BE2C (cell line): ENCODE measurements around the gene RAD52.

ENCODE experiments used
- DNase-seq: peaks from one replicate; pipeline ENCODE4 v3.0.0-alpha.2; 2020
- H3K27me3 ChIP-seq: fragments of 250-450 bp; sonication (Bioruptor Pico); 2 replicates; pipeline ENCODE4 v1.5.1; 2020; ENCODE audit warnings: mild to moderate bottlenecking
- H3K36me3 ChIP-seq: fragments of 250-450 bp; sonication (Bioruptor Pico); 2 replicates; pipeline ENCODE4 v1.5.1; 2020; ENCODE audit warnings: mild to moderate bottlenecking
- H3K4me1 ChIP-seq: fragments of 250-450 bp; sonication (Bioruptor Pico); 2 replicates; pipeline ENCODE4 v1.5.1; 2020
- H3K4me3 ChIP-seq: 2 replicates; pipeline ENCODE4 v1.5.1; 2011; ENCODE audit warnings: low read depth, low read length
- H3K9me3 ChIP-seq: fragments of 250-450 bp; sonication (Bioruptor Pico); 2 replicates; pipeline ENCODE4 v1.5.1; 2020
- TF ChIP-seq, protein P1 (sequence below): IDR thresholded peaks from 2 replicates; pipeline ENCODE4 v1.5.1; 2012; ENCODE audit warnings: mild to moderate bottlenecking, low read depth, low read length

Gene RAD52

DNA sequence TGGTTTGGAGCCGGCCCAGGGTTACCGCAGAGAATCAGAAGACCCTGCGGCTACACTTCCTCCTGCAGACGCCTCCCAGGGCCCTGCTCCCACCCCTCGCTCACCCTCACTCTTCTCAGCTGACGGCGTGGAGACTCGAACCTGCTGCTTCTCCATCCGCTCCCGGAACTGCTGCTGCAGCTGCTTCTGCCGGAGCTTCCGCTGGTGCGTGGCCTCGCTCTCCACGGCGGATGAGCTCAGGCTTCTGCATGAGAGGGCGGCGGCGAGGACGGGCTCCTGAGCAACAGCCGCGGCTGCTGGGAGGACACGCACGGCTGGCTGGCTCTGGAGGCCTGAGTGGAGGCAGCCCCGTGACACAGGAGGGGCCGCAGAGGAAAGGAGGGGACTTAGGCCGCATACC lies 33.3 kb downstream of the RAD52 start:
- no peaks in the 10 kb centered on the region for H3K27me3 ChIP-seq
- no peaks in the 10 kb centered on the region for H3K4me1 ChIP-seq
- TF ChIP-seq, protein P1, sequence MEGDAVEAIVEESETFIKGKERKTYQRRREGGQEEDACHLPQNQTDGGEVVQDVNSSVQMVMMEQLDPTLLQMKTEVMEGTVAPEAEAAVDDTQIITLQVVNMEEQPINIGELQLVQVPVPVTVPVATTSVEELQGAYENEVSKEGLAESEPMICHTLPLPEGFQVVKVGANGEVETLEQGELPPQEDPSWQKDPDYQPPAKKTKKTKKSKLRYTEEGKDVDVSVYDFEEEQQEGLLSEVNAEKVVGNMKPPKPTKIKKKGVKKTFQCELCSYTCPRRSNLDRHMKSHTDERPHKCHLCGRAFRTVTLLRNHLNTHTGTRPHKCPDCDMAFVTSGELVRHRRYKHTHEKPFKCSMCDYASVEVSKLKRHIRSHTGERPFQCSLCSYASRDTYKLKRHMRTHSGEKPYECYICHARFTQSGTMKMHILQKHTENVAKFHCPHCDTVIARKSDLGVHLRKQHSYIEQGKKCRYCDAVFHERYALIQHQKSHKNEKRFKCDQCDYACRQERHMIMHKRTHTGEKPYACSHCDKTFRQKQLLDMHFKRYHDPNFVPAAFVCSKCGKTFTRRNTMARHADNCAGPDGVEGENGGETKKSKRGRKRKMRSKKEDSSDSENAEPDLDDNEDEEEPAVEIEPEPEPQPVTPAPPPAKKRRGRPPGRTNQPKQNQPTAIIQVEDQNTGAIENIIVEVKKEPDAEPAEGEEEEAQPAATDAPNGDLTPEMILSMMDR = no peak
- H3K4me3 ChIP-seq = no peak overlapping the region
- no peak for DNase-seq
- no peaks in the 10 kb centered on the region for H3K9me3 ChIP-seq
- peaks cover 61% of the 10 kb centered on the region for H3K36me3 ChIP-seq

DNA sequence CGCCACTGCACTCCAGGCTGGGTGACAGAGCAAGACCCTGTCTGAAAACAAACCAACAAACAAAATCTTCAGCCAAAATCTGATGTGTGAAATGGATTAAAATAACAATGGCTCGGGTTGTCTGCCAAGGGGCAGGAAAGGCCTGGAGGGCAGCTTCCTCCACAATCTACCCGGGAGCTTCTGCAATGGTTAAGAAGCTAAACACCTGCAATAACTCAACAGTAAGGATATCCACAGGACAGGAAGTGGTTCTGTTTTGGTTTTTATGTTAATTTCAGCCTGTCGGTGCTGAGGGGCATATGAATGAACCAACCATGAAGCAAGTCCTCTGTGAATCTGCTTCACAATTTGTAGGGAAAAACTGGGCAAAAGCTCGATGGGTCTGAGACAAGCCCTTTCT lies 34.4 kb downstream of the RAD52 start:
- DNase-seq = no peak
- H3K4me1 ChIP-seq = no peaks in the 10 kb centered on the region
- TF ChIP-seq, protein P1 = no peak
- no peaks in the 10 kb centered on the region for H3K9me3 ChIP-seq
- no peaks in the 10 kb centered on the region for H3K27me3 ChIP-seq
- peaks cover 69% of the 10 kb centered on the region for H3K36me3 ChIP-seq
- no peak overlapping the region for H3K4me3 ChIP-seq

DNA sequence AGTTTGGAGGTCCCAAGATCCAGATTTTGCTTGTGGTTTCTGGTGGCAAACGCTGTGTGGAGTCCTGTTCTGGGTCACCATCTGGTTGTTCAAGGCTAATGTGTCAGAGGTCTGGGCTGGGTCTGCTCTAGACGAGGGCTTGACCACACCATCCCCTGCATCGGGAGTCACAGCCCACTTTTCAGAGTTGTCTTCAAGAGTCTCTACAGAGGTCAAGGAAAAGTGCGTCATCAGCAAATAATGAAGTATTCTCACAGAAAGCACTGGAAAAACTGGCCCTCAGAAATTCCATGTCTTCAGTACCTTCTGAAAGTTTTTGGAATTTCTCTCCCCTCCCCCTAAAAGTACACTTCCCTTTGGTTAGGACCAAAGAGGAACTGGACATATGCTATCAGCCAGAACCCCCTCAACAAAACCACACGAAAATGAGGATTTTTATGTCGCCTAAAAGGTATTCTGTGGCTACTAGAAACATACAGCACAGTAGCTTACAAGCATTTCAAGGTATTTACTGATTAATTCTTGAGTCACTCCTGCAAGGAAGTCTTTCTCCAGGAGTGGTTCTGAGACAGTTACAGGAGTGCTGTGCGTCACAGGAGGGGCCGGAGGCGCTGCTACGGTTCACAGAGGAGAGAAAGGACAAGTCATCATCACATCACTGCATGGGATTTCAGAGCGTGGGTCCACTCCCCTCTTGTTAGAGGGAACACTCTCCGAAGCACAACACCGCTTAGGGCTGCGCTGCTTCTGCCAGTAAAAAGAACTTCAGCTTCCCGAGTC lies 35.4 kb downstream of the RAD52 start:
- Histone ChIP-seq H3K9me3 (no peaks in the 10 kb centered on the region), H3K4me1 (no peaks in the 10 kb centered on the region), H3K27me3 (no peaks in the 10 kb centered on the region), H3K4me3 (no peak overlapping the region), H3K36me3 (peaks cover 78% of the 10 kb centered on the region)
- no peak for DNase-seq
- TF ChIP-seq, protein P1 = no peak

DNA sequence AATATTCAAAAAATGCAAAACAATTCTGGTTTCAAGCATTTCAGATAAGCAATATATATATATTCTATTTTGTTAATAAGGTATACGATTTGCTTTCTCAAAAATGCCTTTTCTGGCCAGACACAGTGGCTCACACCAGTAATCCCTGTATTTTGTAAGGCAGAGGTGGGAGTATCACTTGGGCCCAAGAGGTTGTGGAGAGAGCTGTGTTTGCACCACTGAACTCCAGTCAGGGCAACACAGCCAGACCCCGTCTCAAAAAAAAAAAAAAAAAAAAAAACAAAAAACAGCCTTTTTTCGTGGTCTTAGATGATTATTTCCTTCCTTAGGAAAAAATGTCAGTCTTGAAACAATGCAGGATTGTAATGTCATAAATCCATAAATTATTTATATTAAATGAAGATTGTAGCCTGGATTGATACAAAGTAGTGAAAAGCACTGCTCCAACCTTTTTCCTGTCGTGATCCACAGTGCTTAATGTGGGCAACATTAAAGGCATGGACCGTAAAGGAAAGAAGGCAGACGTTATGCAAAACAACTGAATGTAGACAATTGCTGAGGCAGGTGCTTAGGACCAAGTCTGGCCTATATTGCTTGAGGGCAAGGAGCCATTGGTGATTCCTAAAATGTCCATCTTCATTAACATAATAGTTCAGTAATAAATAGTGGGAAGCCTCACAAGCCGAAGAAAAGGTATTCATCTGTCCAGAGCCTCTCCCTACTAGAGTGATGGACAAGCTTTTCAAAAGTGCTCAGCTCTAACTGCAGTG lies 36.8 kb downstream of the RAD52 start:
- Histone ChIP-seq H3K36me3 (peaks cover 85% of the 10 kb centered on the region), H3K4me3 (no peak overlapping the region), H3K9me3 (no peaks in the 10 kb centered on the region), H3K27me3 (no peaks in the 10 kb centered on the region), H3K4me1 (no peaks in the 10 kb centered on the region)
- TF ChIP-seq, protein P1 = no peak
- DNase-seq = no peak

DNA sequence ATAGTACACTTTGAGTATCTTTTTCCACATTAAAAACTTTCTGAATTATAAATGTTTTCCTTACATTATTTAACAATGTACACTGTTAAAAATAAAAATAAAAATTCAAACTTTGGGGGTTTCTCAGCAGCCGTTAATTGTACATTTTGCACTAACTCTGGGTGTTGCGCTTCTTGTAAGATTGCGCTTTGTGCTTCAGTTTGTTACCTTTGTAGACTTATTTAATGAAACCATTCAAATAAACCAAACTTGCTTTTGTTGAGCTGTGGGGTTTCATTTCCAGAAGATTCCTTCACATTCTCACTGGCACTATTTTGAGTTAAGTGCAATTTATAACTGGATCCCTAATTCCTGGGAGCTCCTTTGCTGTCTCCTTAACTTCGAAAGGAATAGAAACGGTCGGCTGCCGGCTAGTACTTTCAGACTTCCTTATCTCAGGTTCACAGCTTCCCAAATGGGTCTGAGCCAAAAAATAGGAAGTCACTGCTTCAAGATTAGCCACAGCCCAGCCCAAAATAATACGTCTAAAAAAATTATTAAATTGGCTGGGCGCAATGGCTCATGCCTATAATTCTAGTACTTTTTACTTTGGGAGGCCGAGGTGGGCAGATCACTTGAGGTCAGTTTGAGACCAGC lies 38.2 kb downstream of the RAD52 start:
- no peak for DNase-seq
- Histone ChIP-seq H3K4me1 (no peaks in the 10 kb centered on the region), H3K27me3 (no peaks in the 10 kb centered on the region), H3K9me3 (no peaks in the 10 kb centered on the region), H3K4me3 (no peak overlapping the region), H3K36me3 (peaks cover 83% of the 10 kb centered on the region)
- TF ChIP-seq, protein P1 = no peak
